Liver (tissue), 9 donors: ENCODE results near the gene RGL4. TPM values are rescaled to one million over a fixed set of nuclear protein-coding genes. Genes with fewer than 3 reads are reported as not detected.
A peak's percentile ranks its signal among the peaks of the same experiment; 100 is the strongest.

Source experiments
- DNase-seq: peaks from one replicate; pipeline ENCODE4 v3.0.0-alpha.2; 2017; ENCODE audit warnings: low spot score
- H3K27ac ChIP-seq, 2 donors: one replicate each; pipeline ENCODE4 v1.7.0; 2013; ENCODE audit warnings: inconsistent platforms in 2 of 2, low read length in 2 of 2, control low read depth in 1 of 2, low read depth in 1 of 2, mild to moderate bottlenecking in 1 of 2
- H3K27me3 ChIP-seq, 4 donors: one replicate each; pipeline versions ENCODE4 v1.6.1 to v1.7.0; 2013; ENCODE audit warnings: low read length in 3 of 4, inconsistent platforms in 1 of 4, mild to moderate bottlenecking in 1 of 4, moderate library complexity in 1 of 4; ENCODE audit not compliant: control insufficient read depth in 4 of 4, insufficient read depth in 4 of 4
- H3K36me3 ChIP-seq, 4 donors: one replicate each; pipeline versions ENCODE4 v1.6.1 to v1.7.0; 2013; ENCODE audit warnings: low read length in 3 of 4, mild to moderate bottlenecking in 3 of 4, low read depth in 1 of 4, moderate library complexity in 1 of 4; ENCODE audit not compliant: control insufficient read depth in 4 of 4, insufficient read depth in 3 of 4
- H3K4me1 ChIP-seq, 4 donors: one replicate each; pipeline versions ENCODE4 v1.6.1 to v1.7.0; 2013; ENCODE audit warnings: low read length in 3 of 4, mild to moderate bottlenecking in 3 of 4, moderate library complexity in 1 of 4; ENCODE audit not compliant: control insufficient read depth in 4 of 4, insufficient read depth in 4 of 4
- H3K4me3 ChIP-seq, 3 donors: one replicate each; pipeline versions ENCODE4 v1.6.1 to v1.7.0; 2013; ENCODE audit warnings: low read length in 3 of 3, control low read depth in 1 of 3, low read depth in 1 of 3, mild to moderate bottlenecking in 1 of 3
- H3K9ac ChIP-seq, 2 donors: one replicate each; pipeline ENCODE4 v1.7.0; 2013; ENCODE audit warnings: low read length in 2 of 2, mild to moderate bottlenecking in 2 of 2, moderate library complexity in 2 of 2, control low read depth in 1 of 2, low read depth in 1 of 2
- H3K9me3 ChIP-seq, 4 donors: one replicate each; pipeline versions ENCODE4 v1.6.1 to v1.7.0; 2013; ENCODE audit warnings: low read length in 3 of 4; ENCODE audit not compliant: control insufficient read depth in 4 of 4
- ATF3 ChIP-seq: IDR thresholded peaks from 2 replicates; pipeline ENCODE4 v1.6.1; 2016; ENCODE audit warnings: antibody characterized with exemption
- EGR1 ChIP-seq, 2 donors: IDR thresholded peaks; 2 replicates each; pipeline ENCODE4 v1.6.1; 2016 to 2018; ENCODE audit warnings: antibody characterized with exemption in 2 of 2, low read depth in 2 of 2
- FOXA1 ChIP-seq: IDR thresholded peaks from 2 replicates; pipeline ENCODE4 v1.6.1; 2016; ENCODE audit warnings: antibody characterized with exemption
- FOXA2 ChIP-seq: IDR thresholded peaks from 2 replicates; pipeline ENCODE4 v1.6.1; 2016; ENCODE audit warnings: antibody characterized with exemption
- GABPA ChIP-seq, 2 donors: IDR thresholded peaks in 1 of 2; conservative IDR thresholded peaks in 1 of 2; 2 replicates each; pipeline ENCODE4 v1.6.1; 2016; ENCODE audit warnings: antibody characterized with exemption in 2 of 2, mild to moderate bottlenecking in 1 of 2, moderate library complexity in 1 of 2
- JUND ChIP-seq, 2 donors: IDR thresholded peaks; 2 replicates each; pipeline ENCODE4 v1.6.1; 2016; ENCODE audit warnings: antibody characterized with exemption in 2 of 2
- MAX ChIP-seq: IDR thresholded peaks from 2 replicates; pipeline ENCODE4 v1.6.1; 2016; ENCODE audit warnings: antibody characterized with exemption
- REST ChIP-seq: IDR thresholded peaks from 2 replicates; pipeline ENCODE4 v1.6.1; 2016; ENCODE audit warnings: antibody characterized with exemption, mild to moderate bottlenecking
- SP1 ChIP-seq: IDR thresholded peaks from 2 replicates; pipeline ENCODE4 v1.6.1; 2018; ENCODE audit warnings: antibody characterized with exemption, mild to moderate bottlenecking
- TAF1 ChIP-seq: conservative IDR thresholded peaks from 2 replicates; pipeline ENCODE4 v1.6.1; 2016; ENCODE audit warnings: antibody characterized with exemption, mild to moderate bottlenecking
- YY1 ChIP-seq: IDR thresholded peaks from 2 replicates; pipeline ENCODE4 v1.6.1; 2016; ENCODE audit warnings: antibody characterized with exemption, mild to moderate bottlenecking
- ZBTB33 ChIP-seq: IDR thresholded peaks from 2 replicates; pipeline ENCODE4 v1.6.1; 2016; ENCODE audit warnings: antibody characterized with exemption
- WGBS: extraction: QIAGEN DNeasy Blood & Tissue Kit; methylation state at CpG from one replicate; pipeline ENCODE4 v1.1.7; 2013; 5-methylcytosine and 5-hydroxymethylcytosine counted together
- polyA plus RNA-seq, 2 donors: library from polyadenylated mRNA; stranded (reverse) in 1 of 2; unstranded in 1 of 2; fragments of 200-250 nt in 1 of 2; fragments of >200 nt in 1 of 2; fragmentation: Nextera tagmentation in 1 of 2; extraction: Ambion mirVana in 1 of 2; gene quantifications; one replicate each; pipeline versions ENCODE4 v1.2.1 to v1.2.3, GENCODE V29; 2013 to 2015
- total RNA-seq, 2 donors: library from RNA; depleted of rRNA; stranded (reverse); fragments of >200 nt; gene quantifications; one replicate each; pipeline ENCODE4 v1.2.3, GENCODE V29; 2014
- donor health status: healthy.
- donor health status: healthy.
- donor health status: healthy.
- donor health status: healthy.
- donor health status: healthy.

The RGL4 gene
- total and polyA plus RNA-seq, 4 donors = 0.25 to 6.2 (median 0.56) TPM

GRCh38 chr22:23692598-23693291, 1.9 kb downstream of the RGL4 start:
- WGBS = 94% methylated on average over 12 of the region's 12 CpGs
- peaks cover 5 to 24% (median 7%) of the 10 kb centered on the region in 4 donors for H3K36me3 ChIP-seq

GRCh38 chr22:23693979-23694680, 3.3 kb downstream of the RGL4 start:
- no peak overlapping the region for H3K27ac ChIP-seq
- no peak overlapping the region for H3K9ac ChIP-seq
- no peaks in the 10 kb centered on the region for H3K9me3 ChIP-seq
- H3K4me1 ChIP-seq = no peaks in the 10 kb centered on the region
- H3K36me3 ChIP-seq = peaks cover 6 to 28% (median 10%) of the 10 kb centered on the region in 4 donors
- WGBS = 95% methylated on average over 11 of the region's 11 CpGs
- DNase-seq = no peak
- no peaks in the 10 kb centered on the region for H3K27me3 ChIP-seq
- H3K4me3 ChIP-seq = no peak overlapping the region
- no peak for TF ChIP-seq GABPA (IDR thresholded peaks at IDR 0.05 in 1 of 2, conservative IDR thresholded peaks at IDR 0.05 in 1 of 2)
- no peak for TF ChIP-seq ZBTB33
- TF ChIP-seq ATF3 = no peak
- TF ChIP-seq MAX = no peak
- no peak for TF ChIP-seq REST
- TF ChIP-seq JUND (IDR thresholded peaks at IDR 0.05) = no peak
- no peak for TF ChIP-seq SP1
- TF ChIP-seq EGR1 (IDR thresholded peaks at IDR 0.05; ENCODE audit: low read depth in 2 of 2) = no peak
- no peak for TF ChIP-seq TAF1
- no peak for TF ChIP-seq FOXA1
- TF ChIP-seq FOXA2 = no peak
- no peak for TF ChIP-seq YY1

More at GRCh38 chr22:23692598-23693291, 1.9 kb downstream of the RGL4 start:
- Histone ChIP-seq H3K4me1 (no peaks in the 10 kb centered on the region), H3K27ac (no peak overlapping the region), H3K9me3 (no peaks in the 10 kb centered on the region), H3K9ac (no peak overlapping the region), H3K4me3 (no peak overlapping the region), H3K27me3 (no peaks in the 10 kb centered on the region)
- no peak for TF ChIP-seq FOXA2
- TF ChIP-seq REST = peak; percentile 20
- DNase-seq = no peak
